AG09319 (cell line): ENCODE measurements around the gene WDR73.
"Not testable (repeated sequence)": the region's sequence is repeated elsewhere in the genome, so short reads cannot be mapped to it uniquely, and the experiment has no call there.

ENCODE experiments used
- DNase-seq: peaks from one replicate; pipeline ENCODE4 v3.0.0-alpha.2; 2010; ENCODE audit warnings: low read depth; ENCODE audit errors: extremely low read depth
- CTCF ChIP-seq: IDR thresholded peaks from 2 replicates; pipeline ENCODE4 v1.5.1; 2011; ENCODE audit warnings: low read depth, mild to moderate bottlenecking, inconsistent platforms, low read length, moderate library complexity

Gene WDR73

GRCh38 chr15:84645997-84646396, 8.1 kb downstream of the WDR73 start:
- TF ChIP-seq CTCF, result no peak
- no peak for DNase-seq

- no peak for TF ChIP-seq CTCF
- no peak for DNase-seq
Measured at GRCh38 chr15:84645496-84645895, 8.6 kb downstream of the WDR73 start.

GRCh38 chr15:84643838-84644237, 10.2 kb downstream of the WDR73 start:
- no peak for DNase-seq
- TF ChIP-seq CTCF, result no peak

GRCh38 chr15:84642640-84643039, 11.4 kb downstream of the WDR73 start:
- DNase-seq, result not testable (repeated sequence)

GRCh38 chr15:84641871-84642270, 12.2 kb downstream of the WDR73 start:
- DNase-seq, result not testable (repeated sequence)

- DNase-seq, result no peak
- no peak for TF ChIP-seq CTCF
Measured at GRCh38 chr15:84638103-84638502, 16.0 kb downstream of the WDR73 start.

- DNase-seq, result no peak
- no peak for TF ChIP-seq CTCF
Measured at GRCh38 chr15:84634228-84634837, 19.8 kb downstream of the WDR73 start.

GRCh38 chr15:84633311-84634227, 20.5 kb downstream of the WDR73 start:
- DNase-seq, result peak; percentile 35
- no peak for TF ChIP-seq CTCF
